Astrocyte (in vitro differentiated cells and primary cell): ENCODE results near the gene CPNE7. TPM values are rescaled to one million over a fixed set of nuclear protein-coding genes. Genes with fewer than 3 reads are reported as not detected.

Source experiments
- DNase-seq: peaks from one replicate; pipeline ENCODE4 v3.0.0-alpha.2; 2010; ENCODE audit warnings: low read depth
- FAIRE-seq: peaks from 2 replicates; lab custom pipeline; 2011; peaks lifted over from hg19 to GRCh38; lab: Jason Lieb, UNC
- H2AFZ ChIP-seq: 2 replicates; pipeline ENCODE4 v1.6.0; 2012; ENCODE audit warnings: low read depth, low read length, inconsistent platforms
- H3K27ac ChIP-seq: 2 replicates; pipeline ENCODE4 v1.5.1; 2011; ENCODE audit warnings: low read depth, low read length, inconsistent platforms
- H3K27me3 ChIP-seq: 2 replicates; pipeline ENCODE4 v1.6.0; 2011; ENCODE audit warnings: low read length, inconsistent platforms; ENCODE audit not compliant: insufficient read depth
- H3K36me3 ChIP-seq: 2 replicates; pipeline ENCODE4 v1.5.1; 2011; ENCODE audit warnings: low read length, inconsistent platforms; ENCODE audit not compliant: insufficient read depth
- H3K4me1 ChIP-seq: 2 replicates; pipeline ENCODE4 v1.5.1; 2011; ENCODE audit warnings: low read length, inconsistent platforms; ENCODE audit not compliant: insufficient read depth
- H3K4me2 ChIP-seq: 2 replicates; pipeline ENCODE4 v1.6.0; 2012; ENCODE audit warnings: low read length, inconsistent platforms
- H3K4me3 ChIP-seq: 2 replicates; pipeline ENCODE4 v1.5.1; 2011; ENCODE audit warnings: low read depth, mild to moderate bottlenecking, low read length, inconsistent platforms; ENCODE audit not compliant: insufficient read depth
- H3K79me2 ChIP-seq: 2 replicates; pipeline ENCODE4 v1.6.0; 2012; ENCODE audit warnings: mild to moderate bottlenecking, low read length, inconsistent platforms; ENCODE audit not compliant: insufficient read depth
- H3K9ac ChIP-seq: 2 replicates; pipeline ENCODE4 v1.6.0; 2012; ENCODE audit warnings: mild to moderate bottlenecking, low read length, inconsistent platforms
- H3K9me3 ChIP-seq: 2 replicates; pipeline ENCODE4 v1.5.1; 2012; ENCODE audit warnings: low read depth, mild to moderate bottlenecking, low read length, inconsistent platforms; ENCODE audit not compliant: insufficient read depth
- H4K20me1 ChIP-seq: 2 replicates; pipeline ENCODE4 v1.6.0; 2012; ENCODE audit warnings: low read length, inconsistent platforms; ENCODE audit not compliant: insufficient read depth
- H3K27ac Mint-ChIP-seq: one replicate; pipeline ENCODE4 v1.8.0; 2021; ENCODE audit warnings: mild to moderate bottlenecking, mixed read lengths; ENCODE audit not compliant: unreplicated experiment
- H3K27me3 Mint-ChIP-seq: one replicate; pipeline ENCODE4 v1.8.0; 2021; ENCODE audit warnings: low read depth, mixed read lengths; ENCODE audit not compliant: unreplicated experiment
- H3K36me3 Mint-ChIP-seq: one replicate; pipeline ENCODE4 v1.8.0; 2021; ENCODE audit warnings: low read depth, mixed read lengths; ENCODE audit not compliant: unreplicated experiment
- H3K4me1 Mint-ChIP-seq: one replicate; pipeline ENCODE4 v1.8.0; 2021; ENCODE audit warnings: low read depth, mixed read lengths; ENCODE audit not compliant: unreplicated experiment
- H3K4me3 Mint-ChIP-seq: one replicate; pipeline ENCODE4 v1.8.0; 2021; ENCODE audit warnings: mild to moderate bottlenecking, moderate library complexity, mixed read lengths; ENCODE audit not compliant: unreplicated experiment
- H3K9me3 Mint-ChIP-seq: one replicate; pipeline ENCODE4 v1.8.0; 2021; ENCODE audit warnings: mild to moderate bottlenecking, mixed read lengths; ENCODE audit not compliant: unreplicated experiment
- CTCF ChIP-seq: IDR thresholded peaks from 2 replicates; pipeline ENCODE4 v1.5.1; 2011; ENCODE audit warnings: low read depth, mild to moderate bottlenecking, inconsistent platforms, low read length, moderate library complexity; ENCODE audit not compliant: insufficient read depth
- EZH2 ChIP-seq: IDR thresholded peaks from 2 replicates; pipeline ENCODE4 v1.6.1; 2012; ENCODE audit warnings: mild to moderate bottlenecking, low read length, inconsistent platforms; ENCODE audit not compliant: insufficient read depth
- total RNA-seq: library from RNA; stranded (reverse); gene quantifications from 2 replicates; pipeline ENCODE4 v1.2.1, GENCODE V29; 2021

The CPNE7 gene
- total RNA-seq, 1 donor from 2014 or later: 7.5 TPM

- H3K4me2 ChIP-seq: no peak overlapping the region
- peaks cover 17% of the 10 kb centered on the region for H3K36me3 ChIP-seq
- H3K4me3 Mint-ChIP-seq: no peak overlapping the region
- no peaks in the 10 kb centered on the region for H3K4me1 ChIP-seq
- FAIRE-seq (no peak), DNase-seq (no peak)
- TF ChIP-seq EZH2 (no peak), CTCF (no peak)
- H3K9me3 ChIP-seq: no peaks in the 10 kb centered on the region
- H3K27ac ChIP-seq: no peak overlapping the region
- no peaks in the 10 kb centered on the region for H3K4me1 Mint-ChIP-seq
- no peak overlapping the region for H3K4me3 ChIP-seq
- H3K27ac Mint-ChIP-seq: no peak overlapping the region
- H3K9ac ChIP-seq: no peak overlapping the region
- H3K27me3 ChIP-seq: no peaks in the 10 kb centered on the region
- H3K79me2 ChIP-seq: peaks cover 7% of the 10 kb centered on the region
- no peaks in the 10 kb centered on the region for H3K27me3 Mint-ChIP-seq
- no peak overlapping the region for H2AFZ ChIP-seq
- peaks cover 12% of the 10 kb centered on the region for H3K36me3 Mint-ChIP-seq
- H3K9me3 Mint-ChIP-seq: no peaks in the 10 kb centered on the region
- H4K20me1 ChIP-seq: peaks cover 34% of the 10 kb centered on the region
These were observed 30.9 kb upstream of the CPNE7 start for GRCh38 chr16:89544713-89545043.

- no peaks in the 10 kb centered on the region for H3K9me3 Mint-ChIP-seq
- H3K9ac ChIP-seq: no peak overlapping the region
- peaks cover 4% of the 10 kb centered on the region for H3K79me2 ChIP-seq
- peaks cover 18% of the 10 kb centered on the region for H3K36me3 ChIP-seq
- H3K4me1 ChIP-seq: no peaks in the 10 kb centered on the region
- FAIRE-seq (no peak), DNase-seq (no peak)
- peaks cover 9% of the 10 kb centered on the region for H3K36me3 Mint-ChIP-seq
- H3K27me3 Mint-ChIP-seq: no peaks in the 10 kb centered on the region
- TF ChIP-seq EZH2: no peak
- TF ChIP-seq CTCF: no peak
- H2AFZ ChIP-seq: no peak overlapping the region
- no peak overlapping the region for H3K4me3 Mint-ChIP-seq
- peaks cover 29% of the 10 kb centered on the region for H4K20me1 ChIP-seq
- H3K27ac Mint-ChIP-seq: no peak overlapping the region
- H3K4me2 ChIP-seq: no peak overlapping the region
- no peaks in the 10 kb centered on the region for H3K27me3 ChIP-seq
- H3K9me3 ChIP-seq: no peaks in the 10 kb centered on the region
- no peak overlapping the region for H3K27ac ChIP-seq
- H3K4me1 Mint-ChIP-seq: no peaks in the 10 kb centered on the region
- H3K4me3 ChIP-seq: no peak overlapping the region
These were observed 30.3 kb upstream of the CPNE7 start for GRCh38 chr16:89545044-89545830.
